ENCODE data around the gene MACO1.
A peak's percentile ranks its signal among the peaks of the same experiment; 100 is the strongest.
"Not testable (repeated sequence)": the region's sequence is repeated elsewhere in the genome, so short reads cannot be mapped to it uniquely, and the experiment has no call there.

Gene MACO1

DNA sequence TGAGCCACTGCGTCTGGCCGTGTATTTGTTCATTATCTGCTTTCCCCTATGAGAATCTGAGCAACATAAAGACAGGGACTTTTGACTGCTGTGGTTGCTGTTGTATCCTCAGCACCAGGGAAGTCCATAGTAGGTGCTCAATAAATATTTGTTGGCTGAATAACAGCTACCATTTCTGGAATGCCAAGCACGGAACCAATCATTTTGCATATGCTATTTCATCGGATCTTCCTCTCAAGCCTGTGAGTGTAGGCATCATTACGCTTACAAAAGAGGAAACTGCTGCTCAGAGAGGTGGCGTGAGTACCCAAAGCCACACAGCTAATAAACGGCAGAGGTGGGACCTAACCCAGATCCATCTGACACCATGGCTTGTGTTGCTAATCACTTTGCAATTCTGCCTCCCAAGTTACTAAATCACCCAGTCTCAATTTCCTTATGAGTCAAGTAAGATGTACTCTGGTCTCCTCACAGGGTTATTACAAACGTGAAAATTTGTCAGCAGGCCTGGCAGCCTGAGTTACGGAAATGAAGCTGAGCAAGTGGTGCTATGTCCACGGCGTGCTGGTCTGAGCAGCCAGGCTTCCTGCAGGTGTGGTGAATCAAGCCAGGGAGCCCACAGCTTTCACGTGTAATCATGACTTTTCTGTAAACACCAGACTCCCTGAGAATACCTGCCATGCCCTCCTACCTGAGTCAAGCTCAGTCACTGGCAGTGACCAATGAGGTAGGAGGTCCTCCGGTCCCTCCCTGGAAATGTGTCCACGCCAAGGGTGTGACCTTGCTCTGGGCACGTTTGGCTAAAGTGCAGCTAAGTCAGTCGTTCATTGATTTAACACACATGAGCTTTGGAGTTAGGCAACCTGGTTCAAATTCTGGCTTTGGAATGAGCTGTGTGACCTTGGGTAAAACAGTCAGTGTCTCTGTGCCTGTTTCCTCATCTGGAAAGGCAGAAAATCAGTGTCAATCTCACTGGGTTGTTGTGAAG, 5.3 kb upstream of the MACO1 start:
- DNase-seq, result no peak

DNA sequence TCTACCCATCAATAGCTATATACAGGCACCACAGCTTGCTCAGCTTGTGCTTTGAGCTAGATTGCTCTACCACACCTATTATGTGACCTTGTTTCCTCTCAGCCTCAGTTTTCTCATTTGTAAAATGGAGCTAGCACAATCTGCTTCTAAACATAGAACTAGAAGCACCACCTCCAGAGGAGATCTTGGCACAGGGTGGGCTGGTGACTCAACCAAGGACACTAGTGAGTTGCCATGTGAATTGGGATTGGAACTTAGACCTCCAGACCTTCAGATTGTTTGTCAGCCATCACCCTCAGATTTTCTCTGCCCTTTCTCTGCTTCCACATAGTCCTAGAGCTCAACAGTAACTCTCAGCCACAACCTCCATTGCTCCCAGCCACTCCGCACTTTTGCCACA, 3.0 kb upstream of the MACO1 start:
- no peak for DNase-seq

- DNase-seq, result no peak
These were observed 2.1 kb upstream of the MACO1 start for GRCh38 chr1:25428475-25429166.

GRCh38 chr1:25430967-25431881, 527 bp downstream of the MACO1 start:
- peak; percentile 32 for DNase-seq

DNA sequence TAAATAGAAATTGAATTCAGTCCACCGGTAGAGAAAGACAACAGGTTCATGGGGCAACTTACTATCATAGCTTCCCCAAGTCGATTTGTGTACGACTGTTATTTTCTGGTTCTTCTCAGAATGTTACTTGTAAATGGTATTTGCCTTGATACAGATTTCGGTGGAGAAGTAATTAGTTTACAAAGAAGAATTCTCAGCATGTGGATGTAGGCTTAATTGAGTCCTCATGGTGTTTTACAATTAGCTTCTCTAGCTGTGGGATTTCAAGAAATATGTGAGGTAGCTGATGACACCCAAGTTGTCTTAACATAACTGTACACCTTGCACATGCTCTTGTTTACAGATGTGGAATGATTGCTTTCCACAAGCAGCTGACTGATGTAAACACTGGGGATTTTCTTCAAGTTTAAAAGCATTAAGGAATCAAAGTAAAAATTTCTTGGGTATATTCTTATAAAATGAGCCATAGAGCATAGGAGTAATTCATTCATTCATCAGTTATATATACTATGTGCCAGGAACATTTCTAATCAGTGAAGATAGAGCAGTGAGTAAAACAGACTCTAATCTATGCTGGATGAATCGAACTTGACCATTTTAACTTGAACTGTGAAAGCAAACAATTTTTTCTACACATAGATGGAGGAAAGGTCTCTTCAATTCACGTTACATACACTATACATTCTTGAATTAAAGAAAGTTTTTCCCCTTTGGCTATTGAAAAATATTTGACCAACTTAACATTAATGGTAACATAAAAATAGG, 1.4 kb downstream of the MACO1 start:
- DNase-seq, result no peak

DNA sequence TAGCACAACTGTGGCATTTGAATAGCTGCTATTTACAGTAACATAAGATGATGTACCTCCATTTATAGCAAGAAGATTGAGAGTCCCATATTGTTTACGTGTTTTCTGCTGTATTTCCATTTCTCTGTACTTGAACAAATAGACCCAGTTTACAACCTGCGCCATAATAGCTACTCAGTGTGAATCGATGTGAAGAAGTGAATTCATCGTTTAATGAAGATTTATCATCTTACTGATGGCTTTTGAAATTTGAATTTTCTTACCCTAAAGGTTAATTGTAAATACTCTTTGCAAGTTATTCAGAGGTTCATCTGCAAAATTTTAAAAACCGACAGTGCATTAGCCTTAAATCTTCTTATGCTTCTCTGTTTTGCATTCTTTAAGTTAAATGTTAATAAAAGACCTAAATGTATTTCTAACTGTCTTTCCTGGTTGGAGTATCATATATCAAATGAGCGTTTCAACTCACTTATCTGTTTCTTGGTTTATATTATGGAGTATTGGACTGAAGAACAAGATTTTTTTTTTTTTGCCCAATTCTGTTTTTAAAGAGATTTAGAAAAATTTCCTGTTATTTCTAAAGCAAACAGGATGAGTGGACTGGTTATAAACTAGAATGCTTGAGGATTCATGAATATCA, 2.2 kb downstream of the MACO1 start:
- DNase-seq, result no peak

DNA sequence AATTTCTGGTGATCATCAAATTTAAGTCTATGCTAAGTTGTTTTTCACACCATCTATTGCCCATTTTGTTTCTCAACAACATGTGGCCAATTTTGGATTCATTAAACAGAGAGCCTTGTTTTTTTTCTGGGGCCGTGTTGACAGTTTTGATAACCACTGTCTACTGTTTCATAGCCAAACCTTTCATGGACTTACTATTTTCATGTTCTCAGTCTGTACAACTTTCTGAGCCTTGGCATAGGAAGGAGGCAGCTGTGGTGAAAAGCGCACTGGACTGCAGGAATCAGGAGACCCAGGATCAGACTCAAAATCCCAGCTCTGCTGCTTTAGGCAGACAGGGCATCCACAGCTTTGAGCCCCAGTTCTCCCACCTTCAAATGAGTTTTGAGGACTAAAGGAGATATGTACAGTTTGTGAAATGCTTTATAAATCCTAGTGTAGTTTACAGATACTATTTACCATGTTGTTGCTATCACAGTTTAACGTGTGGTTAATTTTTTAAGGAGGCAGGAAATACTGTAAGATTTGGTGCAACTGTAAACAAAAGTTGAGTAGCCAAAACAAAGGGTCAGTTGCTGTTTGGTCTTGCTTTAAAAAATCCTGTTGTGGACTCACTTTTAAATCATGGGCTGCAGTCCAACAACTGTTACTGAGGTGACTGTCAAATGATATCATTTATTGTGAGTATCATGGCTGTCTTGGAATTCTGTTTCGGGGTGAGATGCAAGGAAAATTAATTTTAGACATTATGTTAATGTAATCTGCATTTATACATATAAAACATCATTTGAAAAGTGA, 2.9 kb downstream of the MACO1 start:
- no peak for DNase-seq

DNA sequence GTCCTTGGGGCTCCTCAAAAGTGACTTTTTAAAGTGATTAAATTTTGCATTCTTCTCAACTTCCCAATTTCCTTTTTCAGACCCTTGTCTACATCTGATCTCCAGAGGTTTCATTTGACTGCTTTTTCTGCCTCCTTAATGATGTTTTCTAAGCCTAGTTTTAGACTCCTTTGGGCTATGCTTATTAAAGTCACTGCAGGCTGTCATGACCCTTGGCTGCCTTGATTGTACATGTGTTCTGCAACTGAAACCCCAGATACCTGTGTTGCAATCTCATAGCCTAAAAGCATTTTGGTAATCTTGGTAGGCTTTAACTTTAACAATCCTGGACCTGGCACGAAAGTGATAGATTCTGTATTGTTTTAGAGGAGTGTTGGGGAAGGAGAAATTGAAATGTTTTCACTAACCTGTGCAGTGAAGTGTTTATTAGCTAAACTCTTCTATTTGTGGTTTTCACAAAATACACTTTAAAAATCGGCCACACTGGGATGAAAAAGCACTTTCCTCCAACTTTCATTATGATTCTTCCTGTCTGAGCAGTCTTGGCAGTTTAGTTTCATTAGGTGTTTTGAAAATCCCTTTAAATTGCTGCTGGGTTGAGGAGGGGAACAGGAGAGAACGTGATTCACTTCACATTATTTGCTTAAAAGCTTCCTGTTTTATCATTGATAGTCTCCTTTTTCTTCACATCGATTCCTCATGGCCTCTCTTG, 4.9 kb downstream of the MACO1 start:
- DNase-seq, result no peak

DNA sequence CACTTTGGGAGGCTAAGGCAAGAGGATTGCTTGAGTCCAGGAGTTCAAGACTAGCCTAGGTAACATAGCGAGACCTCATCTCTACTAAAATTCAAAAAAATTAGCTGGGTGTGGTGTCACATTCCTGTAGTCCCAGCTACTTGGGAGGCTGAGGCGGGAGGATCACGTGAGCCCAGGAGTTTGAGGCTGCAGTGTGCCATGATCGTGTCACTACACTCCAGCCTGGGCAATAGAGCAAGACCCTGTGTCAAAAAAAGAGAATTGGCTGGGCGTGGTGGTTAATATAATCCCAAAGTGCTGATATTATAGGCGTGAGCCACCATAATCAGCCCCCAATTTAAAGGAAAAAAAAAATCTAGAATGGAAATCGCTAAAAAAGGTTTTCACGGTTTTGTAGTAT, 7.0 kb downstream of the MACO1 start:
- DNase-seq, result no peak

DNA sequence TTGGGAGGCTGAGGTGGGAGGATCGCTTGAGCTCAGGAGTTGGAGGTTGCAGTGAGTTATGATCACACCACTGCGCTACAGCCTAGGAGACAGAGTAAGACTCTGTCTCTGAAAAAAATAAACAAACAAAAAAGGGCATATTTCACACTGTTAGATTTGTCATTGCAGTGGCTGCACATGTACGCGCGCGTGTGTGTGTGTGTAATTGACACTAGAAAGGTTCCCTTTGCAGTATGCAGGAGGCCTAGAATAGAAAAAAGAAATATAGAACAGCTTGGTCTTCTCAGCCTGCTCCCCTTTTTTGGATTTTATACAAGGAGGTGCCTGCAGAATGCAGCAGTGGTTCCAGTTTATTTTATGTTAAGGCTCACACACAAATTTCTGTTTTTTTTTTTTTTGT, 8.6 kb downstream of the MACO1 start:
- no peak for DNase-seq

- DNase-seq, result no peak
These were observed 11.5 kb downstream of the MACO1 start for GRCh38 chr1:25442178-25442577.

GRCh38 chr1:25443030-25443699, 12.5 kb downstream of the MACO1 start:
- DNase-seq, result no peak

GRCh38 chr1:25444604-25445003, 13.9 kb downstream of the MACO1 start:
- not testable (repeated sequence) for DNase-seq

DNA sequence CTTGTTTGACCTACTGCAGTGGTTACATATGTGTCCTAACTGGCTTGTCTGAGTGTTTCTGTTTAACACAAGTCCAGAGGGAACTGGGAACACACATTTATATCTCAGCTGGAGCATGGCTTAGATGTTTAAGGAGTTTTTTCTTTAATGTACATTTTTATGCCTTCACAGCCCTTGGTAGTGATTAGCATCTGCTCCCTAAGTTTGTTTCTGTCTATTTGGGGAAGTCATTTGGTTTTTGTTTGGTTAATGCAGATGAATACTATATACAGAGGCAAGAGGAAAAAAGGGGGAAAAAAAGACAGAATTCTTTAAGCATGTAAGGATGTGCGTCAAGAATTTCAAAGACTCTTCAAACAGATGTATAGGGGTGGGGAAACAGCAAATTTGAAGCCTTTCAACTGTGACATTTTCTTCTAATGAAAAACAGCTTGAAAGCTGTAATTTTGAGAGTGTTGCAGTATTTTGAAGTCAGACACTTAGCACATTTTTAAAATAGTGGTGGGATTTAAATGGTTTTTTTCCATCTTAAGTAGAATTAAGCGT, 15.4 kb downstream of the MACO1 start:
- no peak for DNase-seq

GRCh38 chr1:25447547-25447946, 16.9 kb downstream of the MACO1 start:
- no peak for DNase-seq

- DNase-seq, result no peak
These were observed 20.2 kb downstream of the MACO1 start for GRCh38 chr1:25450891-25451290.

DNA sequence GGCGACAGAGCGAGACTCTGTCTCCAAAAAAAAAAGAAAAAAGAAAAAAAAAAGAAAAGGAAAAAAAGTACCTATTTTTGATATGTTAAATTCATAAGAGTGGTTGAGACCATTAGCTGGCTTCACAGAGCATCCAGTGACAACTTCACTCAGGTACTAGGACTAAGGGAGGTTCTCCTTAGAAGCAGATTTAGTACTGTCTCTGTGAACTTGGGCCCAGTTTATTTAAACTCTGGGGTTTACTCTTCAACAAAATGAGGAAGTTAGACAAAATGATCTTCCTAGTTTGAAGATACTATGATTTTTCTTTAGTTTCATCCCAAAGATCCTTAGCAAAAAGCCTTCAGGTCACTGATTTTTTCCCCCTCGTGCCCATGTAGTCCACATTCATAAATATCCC, 21.2 kb downstream of the MACO1 start:
- no peak for DNase-seq

- no peak for DNase-seq
These were observed 25.8 kb downstream of the MACO1 start for GRCh38 chr1:25456502-25456901.

Measured in femur (tissue), 1 donor.